ENCODE data around the gene BTBD8.

The BTBD8 gene

DNA sequence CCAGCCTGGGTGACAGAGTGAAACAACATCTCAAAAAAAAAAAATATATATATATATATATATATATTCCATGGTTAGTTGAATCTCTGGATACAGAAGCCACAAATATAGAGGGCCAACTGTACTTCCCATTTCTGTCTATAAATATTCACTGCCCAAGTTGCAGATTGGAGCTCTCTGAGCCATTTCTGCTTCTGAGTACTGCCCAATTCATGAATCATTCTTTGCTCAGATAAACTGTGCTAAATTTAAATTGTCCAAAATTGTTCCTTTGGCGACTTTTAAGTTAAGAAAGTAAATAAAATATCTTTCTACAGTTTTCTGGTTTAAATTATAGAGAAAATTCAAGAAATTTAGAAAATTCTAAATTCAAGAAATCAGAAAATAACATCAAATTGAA lies 114.4 kb downstream of the BTBD8 start:
- no peak for DNase-seq (ENCODE audit: insufficient read length)
- no peak for TF ChIP-seq POLR2AphosphoS5 (IDR thresholded peaks at IDR 0.05; ENCODE audit: low read depth, low read length)
- no peak for FAIRE-seq

DNA sequence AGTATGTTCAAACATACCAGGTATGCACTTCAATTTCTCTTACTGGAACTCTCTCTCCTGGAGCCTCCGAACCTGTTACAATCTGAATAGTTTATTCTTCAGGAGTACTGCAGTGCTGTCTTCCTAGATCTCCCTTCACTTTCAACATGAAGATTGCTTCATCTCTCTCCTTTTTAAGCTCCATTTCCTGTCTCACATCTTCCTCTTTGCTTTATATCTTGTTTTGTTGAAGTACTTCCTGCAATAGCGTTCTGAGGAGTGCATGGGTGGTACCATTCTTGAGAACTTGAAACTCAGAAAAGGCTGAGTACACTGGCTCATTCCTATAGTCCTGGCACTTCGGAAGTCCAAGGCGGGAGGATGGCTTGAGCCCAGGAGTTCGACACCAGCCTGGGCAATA lies 121.8 kb downstream of the BTBD8 start:
- TF ChIP-seq TAF1 (IDR thresholded peaks at IDR 0.05; ENCODE audit: borderline replicate concordance, low read depth, low read length) (no peak), POLR2A (IDR thresholded peaks at IDR 0.05; ENCODE audit: low read depth, low read length) (no peak), POLR2AphosphoS5 (IDR thresholded peaks at IDR 0.05; ENCODE audit: low read depth, low read length) (no peak)
- DNase-seq (ENCODE audit: insufficient read length) (no peak), FAIRE-seq (no peak)

DNA sequence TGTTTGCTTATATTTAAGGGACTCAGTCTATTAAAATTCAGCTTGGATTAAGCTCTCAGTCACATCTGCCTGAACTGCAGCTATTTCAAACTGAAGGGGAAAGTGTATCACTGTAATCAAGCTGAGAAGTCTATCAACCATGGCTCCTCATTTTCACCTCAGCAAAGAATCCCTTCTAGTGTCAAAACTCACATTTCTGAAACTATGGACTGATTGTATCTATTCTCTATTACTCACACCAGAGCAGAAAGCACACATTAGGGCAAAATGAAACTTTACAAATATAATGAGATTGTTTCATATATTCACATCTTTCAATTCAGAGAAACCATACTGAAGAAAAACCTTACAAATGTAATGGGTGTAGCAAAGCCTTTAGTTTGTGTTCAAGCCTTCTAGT lies 123.0 kb downstream of the BTBD8 start:
- DNase-seq (ENCODE audit: insufficient read length) (no peak), FAIRE-seq (no peak)
- no peak for TF ChIP-seq TAF1 (IDR thresholded peaks at IDR 0.05; ENCODE audit: borderline replicate concordance, low read depth, low read length)
- TF ChIP-seq POLR2AphosphoS5 (IDR thresholded peaks at IDR 0.05; ENCODE audit: low read depth, low read length) = no peak
- TF ChIP-seq POLR2A (IDR thresholded peaks at IDR 0.05; ENCODE audit: low read depth, low read length) = no peak

DNA sequence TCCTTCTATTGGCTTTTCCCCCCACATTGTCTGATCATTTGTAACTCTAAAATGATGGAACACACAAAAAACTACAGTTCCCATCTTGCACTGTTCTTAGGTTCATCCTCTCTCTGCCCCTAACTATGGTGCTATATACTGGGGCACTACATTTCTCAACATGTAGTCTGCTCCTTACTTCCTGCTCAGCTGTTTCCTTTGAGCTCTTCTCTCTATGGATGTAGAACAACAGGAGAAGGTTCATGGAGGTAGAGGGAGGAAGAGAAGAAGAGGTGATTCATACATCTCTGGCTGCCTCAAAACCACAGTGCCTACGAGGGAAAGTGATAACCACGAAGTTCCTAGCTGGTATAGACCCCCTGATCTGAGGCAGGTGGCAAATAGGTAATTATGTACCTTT lies 130.6 kb downstream of the BTBD8 start:
- TF ChIP-seq POLR2A (IDR thresholded peaks at IDR 0.05; ENCODE audit: low read depth, low read length) (no peak), POLR2AphosphoS5 (IDR thresholded peaks at IDR 0.05; ENCODE audit: low read depth, low read length) (no peak), TAF1 (IDR thresholded peaks at IDR 0.05; ENCODE audit: borderline replicate concordance, low read depth, low read length) (no peak)
- FAIRE-seq (no peak), DNase-seq (ENCODE audit: insufficient read length) (no peak)

DNA sequence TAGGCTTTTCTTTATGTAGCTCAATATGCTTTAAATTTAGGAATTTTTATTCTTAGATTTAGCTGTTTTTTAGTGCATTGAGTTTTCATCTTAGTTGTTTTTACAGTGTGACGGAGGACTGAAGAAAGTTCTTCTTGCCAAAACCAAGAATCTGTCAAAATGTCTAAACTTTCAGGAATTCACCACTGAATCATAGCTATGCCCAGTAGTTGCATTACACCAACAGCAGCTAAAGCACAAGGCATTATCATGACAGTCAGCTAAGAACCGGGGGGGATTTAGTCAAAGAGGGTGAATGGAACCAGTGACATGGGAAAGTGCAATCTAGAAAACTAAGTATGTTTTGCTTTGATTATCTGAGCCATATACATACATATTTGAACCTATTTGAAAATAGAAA lies 131.0 kb downstream of the BTBD8 start:
- no peak for FAIRE-seq
- TF ChIP-seq POLR2AphosphoS5 (IDR thresholded peaks at IDR 0.05; ENCODE audit: low read depth, low read length) (no peak), TAF1 (IDR thresholded peaks at IDR 0.05; ENCODE audit: borderline replicate concordance, low read depth, low read length) (no peak)
- DNase-seq (ENCODE audit: insufficient read length) = no peak

DNA sequence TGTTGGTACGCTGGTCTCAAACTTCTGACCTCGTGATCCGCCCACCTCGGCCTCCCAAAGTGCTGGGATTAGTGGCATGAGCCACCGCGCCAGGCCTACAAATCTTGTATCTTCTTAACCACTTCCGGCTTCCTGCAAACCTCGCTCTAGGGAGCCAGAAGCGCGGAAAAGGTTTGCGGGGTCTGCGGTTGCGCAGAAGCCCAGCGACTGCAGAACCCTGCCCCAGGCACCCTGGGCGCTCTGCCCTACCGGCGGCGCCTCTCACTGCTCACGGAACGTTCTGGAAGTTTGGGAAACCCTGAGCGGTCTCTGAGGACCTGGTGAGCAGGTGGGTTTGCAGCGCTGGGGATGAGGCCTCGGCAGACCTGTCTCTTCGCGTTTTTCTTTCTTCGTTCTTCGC lies 137.6 kb downstream of the BTBD8 start, which contains the start of gene C1orf146:
Gene C1orf146, plus strand, starts transcription at position 195 of the 400 bp plus-strand sequence. CDS start 13,506 bp downstream, outside the sequence.
- TF ChIP-seq TAF1 (IDR thresholded peaks at IDR 0.05; ENCODE audit: borderline replicate concordance, low read depth, low read length) (no peak), POLR2A (IDR thresholded peaks at IDR 0.05; ENCODE audit: low read depth, low read length) (no peak), POLR2AphosphoS5 (IDR thresholded peaks at IDR 0.05; ENCODE audit: low read depth, low read length) (no peak)
- no peak for DNase-seq (ENCODE audit: insufficient read length)
- FAIRE-seq = no peak

DNA sequence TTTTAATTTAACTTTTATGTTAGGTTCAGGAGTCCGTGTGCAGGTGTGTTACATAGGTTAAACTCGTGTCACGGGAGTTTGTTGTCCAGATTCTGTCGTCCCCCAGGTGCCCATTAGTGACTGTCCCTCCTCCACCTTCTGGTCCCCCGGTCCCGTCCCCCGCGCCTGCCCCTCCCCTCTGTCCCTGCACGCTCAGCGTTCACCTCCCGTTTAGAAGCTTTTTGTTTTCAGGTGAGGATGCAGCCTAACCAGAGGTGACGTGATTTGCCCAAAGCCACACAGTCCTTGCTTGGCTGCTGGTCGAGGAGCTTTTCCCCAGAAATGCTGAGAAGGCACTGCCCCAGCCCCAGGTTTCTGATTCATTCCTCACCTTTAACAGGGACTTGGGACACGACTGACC lies 138.4 kb downstream of the BTBD8 start:
- FAIRE-seq (no peak), DNase-seq (ENCODE audit: insufficient read length) (no peak)
- no peak for TF ChIP-seq TAF1 (IDR thresholded peaks at IDR 0.05; ENCODE audit: borderline replicate concordance, low read depth, low read length)
- TF ChIP-seq POLR2AphosphoS5 (IDR thresholded peaks at IDR 0.05; ENCODE audit: low read depth, low read length) = no peak

DNA sequence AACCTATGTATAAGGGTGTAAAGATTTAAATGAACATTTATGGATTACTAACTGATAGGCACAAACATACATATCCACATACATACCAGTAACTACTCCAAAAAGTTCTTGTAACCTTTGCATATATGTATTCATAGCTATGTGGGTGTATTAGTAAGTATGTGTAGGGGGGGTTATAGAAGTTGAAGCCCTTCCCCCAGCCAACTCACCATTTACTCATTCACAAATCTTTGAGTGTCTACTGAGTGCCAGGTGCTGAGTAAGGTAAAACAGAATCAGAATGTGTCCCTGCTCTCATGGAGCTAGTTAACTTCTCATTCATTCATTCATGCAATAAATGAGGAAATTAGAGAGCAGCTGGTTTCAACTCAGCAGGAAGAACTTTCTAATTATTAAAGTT lies 138.9 kb downstream of the BTBD8 start:
- FAIRE-seq (no peak), DNase-seq (ENCODE audit: insufficient read length) (no peak)
- TF ChIP-seq TAF1 (IDR thresholded peaks at IDR 0.05; ENCODE audit: borderline replicate concordance, low read depth, low read length) = no peak
- TF ChIP-seq POLR2AphosphoS5 (IDR thresholded peaks at IDR 0.05; ENCODE audit: low read depth, low read length) = no peak
- no peak for TF ChIP-seq POLR2A (IDR thresholded peaks at IDR 0.05; ENCODE audit: low read depth, low read length)

DNA sequence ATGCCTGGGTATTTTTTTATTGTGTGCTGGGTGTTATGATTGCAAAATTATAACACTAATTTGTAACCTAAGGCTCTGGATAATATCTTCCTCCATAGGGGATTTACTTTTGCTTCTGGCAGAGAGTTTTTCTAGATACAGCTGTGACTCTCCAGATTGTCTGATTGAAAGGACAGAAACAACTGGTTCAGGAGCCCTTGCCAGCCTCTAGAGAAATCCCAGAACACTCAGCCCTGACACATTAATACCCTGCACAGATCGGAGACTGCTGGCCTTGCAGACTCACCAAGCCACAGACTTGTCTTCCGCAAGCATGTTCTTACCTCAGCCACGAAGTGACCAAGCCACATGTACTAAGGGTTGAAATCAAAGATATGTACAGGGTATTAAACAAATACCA lies 148.3 kb downstream of the BTBD8 start:
- FAIRE-seq = no peak
- TF ChIP-seq TAF1 (IDR thresholded peaks at IDR 0.05; ENCODE audit: borderline replicate concordance, low read depth, low read length) (no peak), POLR2AphosphoS5 (IDR thresholded peaks at IDR 0.05; ENCODE audit: low read depth, low read length) (no peak), POLR2A (IDR thresholded peaks at IDR 0.05; ENCODE audit: low read depth, low read length) (no peak)
- no peak for DNase-seq (ENCODE audit: insufficient read length)

DNA sequence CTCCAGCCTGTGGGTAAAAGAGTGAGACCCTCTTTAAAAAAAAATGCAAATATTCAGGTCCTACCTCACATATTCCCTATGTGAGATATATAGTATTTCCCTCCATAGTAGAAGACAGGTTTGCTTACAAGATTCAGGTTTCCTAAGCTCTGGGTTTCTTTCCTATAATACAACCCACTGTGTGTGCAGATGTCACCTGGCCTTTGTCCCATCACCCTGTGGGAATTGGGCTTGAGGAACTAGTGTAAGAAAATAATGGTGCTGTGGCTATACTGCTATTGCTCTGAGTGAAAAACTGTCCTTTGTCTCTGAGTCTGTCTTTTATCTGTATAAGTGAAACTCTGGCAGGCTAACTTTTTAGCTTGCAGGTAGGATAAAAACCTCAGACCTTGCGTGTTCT lies 150.6 kb downstream of the BTBD8 start:
- FAIRE-seq (no peak), DNase-seq (ENCODE audit: insufficient read length) (no peak)
- TF ChIP-seq POLR2AphosphoS5 (IDR thresholded peaks at IDR 0.05; ENCODE audit: low read depth, low read length) = no peak
- no peak for TF ChIP-seq POLR2A (IDR thresholded peaks at IDR 0.05; ENCODE audit: low read depth, low read length)
- TF ChIP-seq TAF1 (IDR thresholded peaks at IDR 0.05; ENCODE audit: borderline replicate concordance, low read depth, low read length) = no peak
